ENCODE data around the gene CREBBP. TPM values are rescaled to one million over a fixed set of nuclear protein-coding genes. Genes with fewer than 3 reads are reported as not detected.

The CREBBP gene
- total RNA-seq, 4 donors from 2014 or later = 76.3 to 152 (median 105) TPM

- no peaks in the 10 kb centered on the region for H3K36me3 ChIP-seq
- H3K4me1 ChIP-seq = peaks cover 7% of the 10 kb centered on the region
- 94% methylated on average over 6 of the region's 6 CpGs for WGBS
- H3K27ac ChIP-seq = no peak overlapping the region
- no peak for TF ChIP-seq POLR2A (IDR thresholded peaks at IDR 0.05)
- no peak for TF ChIP-seq POLR2AphosphoS5 (IDR thresholded peaks at IDR 0.05)
- TF ChIP-seq, protein P1, sequence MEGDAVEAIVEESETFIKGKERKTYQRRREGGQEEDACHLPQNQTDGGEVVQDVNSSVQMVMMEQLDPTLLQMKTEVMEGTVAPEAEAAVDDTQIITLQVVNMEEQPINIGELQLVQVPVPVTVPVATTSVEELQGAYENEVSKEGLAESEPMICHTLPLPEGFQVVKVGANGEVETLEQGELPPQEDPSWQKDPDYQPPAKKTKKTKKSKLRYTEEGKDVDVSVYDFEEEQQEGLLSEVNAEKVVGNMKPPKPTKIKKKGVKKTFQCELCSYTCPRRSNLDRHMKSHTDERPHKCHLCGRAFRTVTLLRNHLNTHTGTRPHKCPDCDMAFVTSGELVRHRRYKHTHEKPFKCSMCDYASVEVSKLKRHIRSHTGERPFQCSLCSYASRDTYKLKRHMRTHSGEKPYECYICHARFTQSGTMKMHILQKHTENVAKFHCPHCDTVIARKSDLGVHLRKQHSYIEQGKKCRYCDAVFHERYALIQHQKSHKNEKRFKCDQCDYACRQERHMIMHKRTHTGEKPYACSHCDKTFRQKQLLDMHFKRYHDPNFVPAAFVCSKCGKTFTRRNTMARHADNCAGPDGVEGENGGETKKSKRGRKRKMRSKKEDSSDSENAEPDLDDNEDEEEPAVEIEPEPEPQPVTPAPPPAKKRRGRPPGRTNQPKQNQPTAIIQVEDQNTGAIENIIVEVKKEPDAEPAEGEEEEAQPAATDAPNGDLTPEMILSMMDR (IDR thresholded peaks at IDR 0.05) = no peak
- TF ChIP-seq EP300 (IDR thresholded peaks at IDR 0.05) = no peak
- DNase-seq (ENCODE audit: low spot score in 2 of 2) = no peak
- H3K9me3 ChIP-seq = no peaks in the 10 kb centered on the region
- no peak overlapping the region for H3K4me3 ChIP-seq
- H3K27me3 ChIP-seq = no peaks in the 10 kb centered on the region
Measured at GRCh38 chr16:3884398-3884797, 3.9 kb upstream of the CREBBP start.

DNA sequence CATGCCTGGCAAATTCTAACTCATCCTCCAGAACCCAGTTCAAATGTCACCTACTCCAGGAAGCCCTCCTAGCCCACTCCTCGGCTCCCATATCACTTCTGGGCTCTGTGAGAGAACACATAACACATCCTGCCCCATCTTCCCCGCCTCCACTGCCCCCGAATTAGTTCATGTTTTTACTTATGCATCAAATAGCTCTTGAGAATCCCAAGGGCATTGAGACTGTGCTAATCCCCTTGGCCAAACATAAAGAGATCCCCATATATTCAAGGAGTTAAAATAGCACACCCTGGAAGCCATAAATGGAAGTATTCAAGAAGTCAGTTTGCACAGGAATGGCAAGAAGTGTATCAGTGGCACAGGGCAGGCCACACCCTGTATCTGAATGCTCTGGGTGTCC is 2.0 kb upstream of the CREBBP start:
- no peak for TF ChIP-seq POLR2AphosphoS5 (IDR thresholded peaks at IDR 0.05)
- TF ChIP-seq, protein P1 (IDR thresholded peaks at IDR 0.05) = no peak
- TF ChIP-seq EP300 (IDR thresholded peaks at IDR 0.05) = no peak
- TF ChIP-seq POLR2A (IDR thresholded peaks at IDR 0.05) = no peak
- H3K4me1 ChIP-seq = peaks cover 25% of the 10 kb centered on the region
- H3K36me3 ChIP-seq = no peaks in the 10 kb centered on the region
- 92% methylated on average over 3 of the region's 3 CpGs for WGBS
- no peaks in the 10 kb centered on the region for H3K27me3 ChIP-seq
- H3K27ac ChIP-seq = no peak overlapping the region
- no peak overlapping the region for H3K4me3 ChIP-seq
- no peak for DNase-seq (ENCODE audit: low spot score in 2 of 2)
- no peaks in the 10 kb centered on the region for H3K9me3 ChIP-seq

DNA sequence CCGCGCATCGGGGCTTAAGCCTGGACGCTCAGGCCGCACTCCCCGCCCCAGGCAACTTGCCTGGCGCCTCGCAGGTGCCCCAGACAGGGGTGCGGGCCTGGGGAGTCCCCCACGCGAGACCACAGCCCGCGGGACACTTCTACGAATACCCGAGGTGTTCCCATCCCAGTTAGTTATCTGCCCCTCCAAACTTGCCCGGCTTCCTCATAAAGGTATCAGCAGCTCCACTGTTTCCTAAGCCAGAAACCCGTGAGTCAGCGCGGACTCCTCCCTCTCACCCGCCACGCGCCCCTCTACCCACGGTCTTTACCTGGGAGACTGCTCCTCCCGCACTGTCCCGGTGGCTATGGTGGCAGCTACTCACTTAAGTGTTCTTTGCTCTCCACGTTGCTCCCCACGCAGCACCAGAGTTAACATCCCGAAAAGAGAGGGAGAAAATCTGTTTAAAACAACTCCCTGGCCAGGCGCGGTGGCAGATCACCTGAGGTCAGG is 1.0 kb upstream of the CREBBP start:
- Histone ChIP-seq H3K27ac (no peak overlapping the region), H3K27me3 (no peaks in the 10 kb centered on the region), H3K4me3 (peak overlapping the region; percentile 63), H3K36me3 (no peaks in the 10 kb centered on the region), H3K4me1 (peaks cover 34% of the 10 kb centered on the region), H3K9me3 (no peaks in the 10 kb centered on the region)
- 62% methylated on average over 23 of the region's 30 CpGs for WGBS
- TF ChIP-seq EP300 (IDR thresholded peaks at IDR 0.05) (no peak), POLR2AphosphoS5 (IDR thresholded peaks at IDR 0.05) (no peak), POLR2A (IDR thresholded peaks at IDR 0.05) (no peak)
- TF ChIP-seq, protein P1 (IDR thresholded peaks at IDR 0.05) = no peak
- DNase-seq (ENCODE audit: low spot score in 2 of 2) = no peak

DNA sequence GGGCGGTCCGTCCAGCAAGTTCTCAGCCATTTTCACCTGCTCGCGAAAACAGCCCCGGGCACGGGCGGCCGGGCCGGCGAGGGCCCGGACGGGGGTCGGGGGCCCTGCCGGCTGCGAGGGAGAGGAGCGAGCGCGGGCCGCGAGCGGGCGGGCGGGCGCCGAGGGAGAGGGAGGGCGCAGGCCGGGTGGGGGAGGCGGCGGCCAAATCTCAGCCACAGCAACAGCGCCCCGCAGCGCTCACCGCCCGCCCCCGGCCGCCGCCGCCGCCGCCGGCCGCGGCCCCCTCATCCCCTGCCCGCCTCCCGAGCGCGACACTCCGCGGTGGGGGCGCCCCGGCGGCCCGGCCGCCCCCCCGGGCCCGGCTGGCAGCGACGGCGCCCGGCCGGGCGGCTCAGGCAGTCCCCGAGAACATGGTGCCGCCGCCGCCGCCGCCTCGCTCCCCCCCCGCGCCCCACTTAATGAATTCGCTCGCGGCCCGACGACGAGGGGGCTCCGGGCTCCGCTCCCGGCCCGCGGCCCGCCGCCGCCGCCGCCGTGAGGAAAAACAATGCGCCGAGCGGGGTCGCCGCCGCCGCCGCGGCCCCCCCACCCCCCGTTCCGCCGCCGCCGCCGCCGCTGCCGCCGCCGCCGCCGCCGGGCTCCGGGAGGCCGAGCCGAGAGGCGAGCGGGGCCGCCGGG is 487 bp downstream of the CREBBP start:
- Histone ChIP-seq H3K9me3 (no peaks in the 10 kb centered on the region), H3K4me3 (peak overlapping the region; percentile 63), H3K27ac (peak overlapping the region; percentile 90), H3K4me1 (peaks cover 47% of the 10 kb centered on the region), H3K36me3 (no peaks in the 10 kb centered on the region), H3K27me3 (no peaks in the 10 kb centered on the region)
- TF ChIP-seq POLR2A (IDR thresholded peaks at IDR 0.05) = no peak
- TF ChIP-seq, protein P1 (IDR thresholded peaks at IDR 0.05) = peak in 1 of 2 donors; percentile 16
- peak; percentile 76 to 87 for DNase-seq (ENCODE audit: low spot score in 2 of 2)
- WGBS = 0% methylated on average over 2 of the region's 117 CpGs

DNA sequence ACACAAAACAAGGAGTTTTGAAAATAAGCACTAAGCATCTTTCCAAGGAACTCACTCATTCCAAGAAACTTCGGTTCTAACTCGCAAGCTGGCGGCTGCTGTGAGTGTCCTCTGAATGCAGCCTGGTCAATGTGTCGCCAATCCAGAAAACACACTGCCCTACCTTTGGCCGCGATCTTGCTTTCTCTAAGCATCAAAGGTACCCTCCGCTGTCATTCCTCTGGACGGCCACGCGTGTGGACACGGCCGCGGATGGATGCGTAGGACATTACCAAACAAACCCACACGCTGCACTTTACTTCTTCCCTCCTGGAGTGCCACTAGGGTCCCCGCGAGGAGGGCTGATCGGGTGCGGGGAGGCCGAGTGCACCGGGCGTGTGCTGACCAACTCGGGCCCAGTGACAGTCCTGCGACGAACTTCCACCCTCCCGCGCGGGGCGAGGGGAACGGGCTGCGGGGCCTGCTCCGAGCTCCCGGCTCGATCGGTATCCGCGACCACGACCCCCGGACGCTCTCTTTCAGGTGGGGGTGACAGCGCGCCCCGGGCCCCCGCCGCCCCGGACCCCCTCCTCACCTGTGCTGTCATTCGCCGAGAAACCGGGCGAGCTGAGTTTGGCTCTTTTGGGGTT is 1.1 kb downstream of the CREBBP start:
- Histone ChIP-seq H3K27ac (peak overlapping the region; percentile 90), H3K36me3 (no peaks in the 10 kb centered on the region), H3K9me3 (no peaks in the 10 kb centered on the region), H3K4me3 (peak overlapping the region; percentile 63), H3K27me3 (no peaks in the 10 kb centered on the region), H3K4me1 (peaks cover 53% of the 10 kb centered on the region)
- TF ChIP-seq EP300 (IDR thresholded peaks at IDR 0.05) (no peak), POLR2AphosphoS5 (IDR thresholded peaks at IDR 0.05) (no peak), POLR2A (IDR thresholded peaks at IDR 0.05) (no peak)
- TF ChIP-seq, protein P1 (IDR thresholded peaks at IDR 0.05) = no peak
- WGBS = 2% methylated on average over 31 of the region's 50 CpGs
- peak; percentile 74 to 80 for DNase-seq (ENCODE audit: low spot score in 2 of 2)

Measured in suprapubic skin (tissue), 4 donors.